WTC11 (cell line): ENCODE results near the gene EOMES. TPM values are rescaled to one million over a fixed set of nuclear protein-coding genes. Genes with fewer than 3 reads are reported as not detected.
A peak's percentile ranks its signal among the peaks of the same experiment; 100 is the strongest.

Experiments used
- ARID4B ChIP-seq: sonication (generic); formaldehyde crosslinking; IDR thresholded peaks from 2 replicates; pipeline ENCODE4 v1.8.0; 2023; ENCODE audit warnings: missing genetic modification reagents, mild to moderate bottlenecking, borderline replicate concordance
- ATF6 ChIP-seq: sonication (generic); formaldehyde crosslinking; IDR thresholded peaks from 2 replicates; pipeline ENCODE4 v1.8.1; 2023; ENCODE audit warnings: mild to moderate bottlenecking, missing genetic modification reagents
- CREB1 ChIP-seq: sonication (generic); formaldehyde crosslinking; IDR thresholded peaks from 2 replicates; pipeline ENCODE4 v1.8.0; 2023; ENCODE audit warnings: mild to moderate bottlenecking, missing genetic modification reagents
- EMX1 ChIP-seq: fragments of 250-450 bp; sonication (Bioruptor Pico); IDR thresholded peaks from 2 replicates; pipeline ENCODE4 v1.8.0; 2021; ENCODE audit warnings: mild to moderate bottlenecking
- ESRRA ChIP-seq: sonication (generic); formaldehyde crosslinking; IDR thresholded peaks from 2 replicates; pipeline ENCODE4 v1.8.1; 2022; ENCODE audit warnings: mild to moderate bottlenecking, missing genetic modification reagents, borderline replicate concordance
- FOXJ3 ChIP-seq: sonication (generic); formaldehyde crosslinking; IDR thresholded peaks from 2 replicates; pipeline ENCODE4 v1.9.0; 2021; ENCODE audit warnings: missing genetic modification reagents, mild to moderate bottlenecking, borderline replicate concordance
- GRHL2 ChIP-seq: fragments of 250-450 bp; sonication (Bioruptor Pico); IDR thresholded peaks from 2 replicates; pipeline ENCODE4 v1.8.0; 2022; ENCODE audit warnings: mild to moderate bottlenecking, moderate library complexity; ENCODE audit not compliant: insufficient replicate concordance, severe bottlenecking
- HMGXB4 ChIP-seq: sonication (generic); formaldehyde crosslinking; IDR thresholded peaks from 2 replicates; pipeline ENCODE4 v1.8.1; 2023; ENCODE audit warnings: mild to moderate bottlenecking, moderate library complexity, missing genetic modification reagents
- IRF1 ChIP-seq: sonication (generic); formaldehyde crosslinking; IDR thresholded peaks from 2 replicates; pipeline ENCODE4 v1.8.0; 2023; ENCODE audit warnings: missing genetic modification reagents
- NR1H2 ChIP-seq: sonication (generic); formaldehyde crosslinking; IDR thresholded peaks from 2 replicates; pipeline ENCODE4 v1.9.0; 2021; ENCODE audit warnings: mild to moderate bottlenecking, moderate library complexity, missing genetic modification reagents
- PRDM15 ChIP-seq: sonication (generic); formaldehyde crosslinking; IDR thresholded peaks from 2 replicates; pipeline ENCODE4 v1.8.0; 2022; ENCODE audit warnings: missing genetic modification reagents
- SMAD3 ChIP-seq: sonication (generic); formaldehyde crosslinking; IDR thresholded peaks from 2 replicates; pipeline ENCODE4 v1.8.0; 2022; ENCODE audit warnings: missing genetic modification reagents, mild to moderate bottlenecking, borderline replicate concordance
- SOX15 ChIP-seq: fragments of 250-450 bp; sonication (Bioruptor Pico); IDR thresholded peaks from 2 replicates; pipeline ENCODE4 v1.9.0; 2021; ENCODE audit warnings: mild to moderate bottlenecking
- TEAD1 ChIP-seq: sonication (generic); formaldehyde crosslinking; IDR thresholded peaks from 2 replicates; pipeline ENCODE4 v1.8.0; 2022; ENCODE audit warnings: mild to moderate bottlenecking, missing genetic modification reagents
- ZBTB43 ChIP-seq: sonication (generic); formaldehyde crosslinking; IDR thresholded peaks from 2 replicates; pipeline ENCODE4 v1.8.1; 2023; ENCODE audit warnings: mild to moderate bottlenecking, missing genetic modification reagents
- ZNF317 ChIP-seq: sonication (generic); formaldehyde crosslinking; IDR thresholded peaks from 2 replicates; pipeline ENCODE4 v1.8.1; 2023; ENCODE audit warnings: low read depth, mild to moderate bottlenecking, moderate library complexity, missing genetic modification reagents, borderline replicate concordance
- ZNF423 ChIP-seq: fragments of 250-450 bp; sonication (Bioruptor Pico); IDR thresholded peaks from 2 replicates; pipeline ENCODE4 v2.1.2; 2022; ENCODE audit warnings: mild to moderate bottlenecking, moderate library complexity
- total RNA-seq: library from RNA; stranded (reverse); gene quantifications from 3 replicates; pipeline ENCODE4 v1.2.3, GENCODE V29; 2021

Gene EOMES
- total RNA-seq, 1 experiment from 2014 or later, result 1.4 TPM

- TF ChIP-seq ZBTB43 (CRISPR knock-in tag) (no peak), HMGXB4 (CRISPR knock-in tag) (no peak), PRDM15 (CRISPR knock-in tag) (0 out of 2 replicates have a peak, but pooled peaks have one; percentile 36), CREB1 (CRISPR knock-in tag) (no peak), EMX1 (CRISPR knock-in tag) (no peak), ESRRA (no peak), NR1H2 (CRISPR knock-in tag) (no peak), SMAD3 (CRISPR knock-in tag) (no peak), TEAD1 (CRISPR knock-in tag) (0 out of 2 replicates have a peak, but pooled peaks have one; percentile 17), FOXJ3 (CRISPR knock-in tag) (no peak), ZNF317 (CRISPR knock-in tag) (no peak), ATF6 (no peak), ARID4B (0 out of 2 replicates have a peak, but pooled peaks have one; percentile 39), SOX15 (CRISPR knock-in tag) (no peak), GRHL2 (CRISPR knock-in tag) (no peak), IRF1 (CRISPR knock-in tag) (no peak), ZNF423 (CRISPR knock-in tag) (peak; percentile 30; the same call in 1 of the 2 replicates)
These were observed 8.9 kb upstream of the EOMES start (continued) for GRCh38 chr3:27730774-27731659.
